H1 (cell line): ENCODE results near the gene EPB41L3. TPM values are rescaled to one million over a fixed set of nuclear protein-coding genes. Genes with fewer than 3 reads are reported as not detected.

ENCODE experiments used
- CBX8 ChIP-seq: fragments of 300-800, 300-1000 bp; sonication (generic); IDR thresholded peaks from 2 replicates; pipeline ENCODE4 v1.7.1; 2016; ENCODE audit warnings: low read depth, low read length, borderline replicate concordance
- CHD7 ChIP-seq: fragments of 300-600 bp; sonication (generic); IDR thresholded peaks from 2 replicates; pipeline ENCODE4 v1.7.1; 2012; ENCODE audit warnings: low read length, moderate library complexity, mild to moderate bottlenecking, inconsistent platforms; ENCODE audit not compliant: insufficient replicate concordance
- HDAC2 ChIP-seq, 2 experiments: fragments of 300-600 bp in 1 of 2; sonication (generic) in 1 of 2; IDR thresholded peaks; 2 replicates each; pipeline ENCODE4 v1.6.1; 2011 to 2012; ENCODE audit warnings: low read depth in 2 of 2, low read length in 2 of 2, mild to moderate bottlenecking in 2 of 2, moderate library complexity in 2 of 2, borderline replicate concordance in 1 of 2, inconsistent platforms in 1 of 2
- RNF2 ChIP-seq: fragments of 200-900, 300-1000 bp; sonication (generic); IDR thresholded peaks from 2 replicates; pipeline ENCODE4 v1.7.1; 2016; ENCODE audit warnings: borderline replicate concordance, low read depth, mild to moderate bottlenecking, antibody characterized with exemption, low read length; ENCODE audit not compliant: poor library complexity, severe bottlenecking; ENCODE audit errors: missing control alignments
- SRF ChIP-seq: IDR thresholded peaks from 2 replicates; pipeline ENCODE4 v1.6.1; 2011; ENCODE audit warnings: mild to moderate bottlenecking, low read depth, low read length, moderate library complexity
- TAF7 ChIP-seq: optimal IDR thresholded peaks from 2 replicates; pipeline ENCODE3; 2011; ENCODE audit warnings: low read depth, mild to moderate bottlenecking, inconsistent platforms, low read length, moderate library complexity, borderline replicate concordance
- polyA plus RNA-seq, 7 experiments: library from polyadenylated mRNA; depleted of rRNA in 3 of 7; stranded (reverse) in 5 of 7; unstranded in 2 of 7; fragments of >200 nt in 5 of 7; fragments of 200-250 nt in 2 of 7; gene quantifications; 1 replicate in 5 of 7; 2 replicates in 1 of 7; 4 replicates in 1 of 7; pipeline versions ENCODE4 v1.2.1 to v1.2.3, GENCODE V29; 2011 to 2013; ENCODE audit warnings: missing spikeins in 2 of 7, mixed read lengths in 2 of 7
- total RNA-seq: library from RNA; stranded (reverse); fragmentation: NEBNext Ultra II Directional; extraction: Animal tissue kit (Norgen Biotek cat#: 25700); gene quantifications from 2 replicates; pipeline ENCODE4 v1.2.1, GENCODE V29; 2021

The EPB41L3 gene
- total and polyA plus RNA-seq, 2 of the 8 experiments (the other 6 are each of a cell fraction or from before 2014, with no cell fraction given): 7.9 to 16.1 TPM

- TF ChIP-seq CHD7: no peak
- no peak for TF ChIP-seq HDAC2 (IDR thresholded peaks at IDR 0.05; ENCODE audit: borderline replicate concordance in 1 of 2, low read depth in 2 of 2, low read length in 2 of 2)
- TF ChIP-seq CBX8: no peak
- no peak for TF ChIP-seq SRF
- no peak for TF ChIP-seq RNF2
- TF ChIP-seq TAF7: no peak
These were observed 35.0 kb downstream of the EPB41L3 start (continued) for GRCh38 chr18:5508821-5509220.
